Measurements from ENCODE around the gene CXCR6. TPM values are rescaled to one million over a fixed set of nuclear protein-coding genes. Genes with fewer than 3 reads are reported as not detected.

CXCR6 gene
- total RNA-seq, 1 donor from 2014 or later: 2.1 TPM

DNA sequence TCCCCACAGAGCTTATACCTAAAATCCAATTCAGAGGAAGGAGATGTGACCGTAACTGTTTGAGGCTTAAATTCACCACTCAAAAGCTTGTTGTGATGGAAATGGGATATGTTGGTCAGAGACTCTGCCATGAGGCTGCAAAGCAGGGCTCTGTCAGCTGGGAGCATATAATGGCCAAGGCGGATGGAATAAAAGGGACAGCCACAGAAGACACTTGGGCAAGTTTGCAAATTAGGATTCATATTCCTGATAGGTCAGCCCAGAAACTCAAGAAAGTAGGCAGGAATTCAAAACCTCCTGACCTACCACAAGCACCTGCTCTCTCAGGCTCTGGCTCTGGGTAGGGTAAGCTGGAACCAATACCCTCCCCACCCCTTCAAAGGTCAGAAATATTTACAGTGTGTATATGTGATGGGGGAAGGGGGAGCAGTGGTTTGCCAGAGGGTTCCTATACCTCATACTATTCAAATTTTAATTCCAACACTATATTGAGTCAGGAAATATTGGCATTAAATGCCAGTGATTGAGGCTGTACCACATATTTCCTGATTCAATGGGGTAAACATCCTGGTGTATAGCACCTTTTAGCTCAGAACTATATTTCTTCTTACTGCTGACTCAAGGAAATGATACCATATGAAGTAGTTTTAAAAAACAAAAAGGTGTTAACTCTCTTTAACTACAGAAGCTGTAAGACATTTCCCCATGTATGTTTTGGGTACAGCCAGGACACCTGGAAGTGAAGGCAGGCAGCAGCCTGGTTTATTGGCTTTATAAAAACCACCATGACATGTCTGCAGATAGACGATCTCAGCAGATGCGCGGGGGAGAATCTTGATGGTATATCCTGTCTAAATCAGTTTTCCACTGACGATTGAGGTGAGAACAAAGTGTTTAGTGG, 33.2 kb downstream of the CXCR6 start:
- intact Hi-C loops (cut with DNase I): no loop called here
- peaks cover 50 to 71% of the 10 kb centered on the region in 2 donors for H3K36me3 ChIP-seq

DNA sequence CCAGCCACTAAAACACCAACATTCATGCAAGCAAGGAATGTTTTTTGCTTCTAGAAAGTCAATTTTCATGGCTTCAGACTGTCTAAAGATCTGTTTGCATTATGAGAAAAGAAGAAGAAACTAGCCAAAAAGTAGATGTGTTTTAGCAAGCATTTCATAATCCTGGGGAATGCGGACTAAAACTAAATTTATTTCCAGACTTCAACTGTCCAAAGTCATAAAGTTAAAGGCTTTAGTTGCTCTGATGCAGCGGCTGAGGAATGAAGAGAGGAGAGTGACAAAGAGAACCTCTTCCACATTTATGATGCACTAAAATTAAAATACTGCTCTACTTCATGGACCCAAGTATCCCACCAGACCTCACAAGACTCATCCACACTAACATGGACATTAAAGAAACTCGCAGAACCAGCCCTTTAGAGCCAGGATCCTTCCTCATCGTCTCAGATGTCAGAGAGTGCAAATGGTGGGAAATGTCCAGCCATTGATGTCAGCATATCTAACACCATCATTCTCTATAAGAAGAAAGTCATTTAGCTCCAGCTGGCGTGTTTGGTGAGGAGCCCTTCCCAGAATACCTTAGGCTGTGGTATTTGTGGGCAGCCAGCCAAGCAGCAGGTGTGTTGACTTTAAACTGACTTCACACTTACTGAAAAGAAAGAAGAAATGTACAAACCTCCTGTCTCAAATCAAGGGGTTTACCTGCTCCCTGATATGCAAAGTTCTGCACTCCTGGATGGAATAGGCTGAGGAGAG, 34.9 kb downstream of the CXCR6 start:
- Histone ChIP-seq H3K4me1 (peaks cover under 1 to 16% of the 10 kb centered on the region in 2 donors), H3K27me3 (no peaks in the 10 kb centered on the region), H3K4me3 (no peak overlapping the region), H3K27ac (peak overlapping the region in 1 of 2 donors; percentile 40), H3K9me3 (no peaks in the 10 kb centered on the region), H3K36me3 (peaks cover 67 to 88% of the 10 kb centered on the region in 2 donors)
- DNase-seq (ENCODE audit: low spot score in 2 of 2): no peak
- TF ChIP-seq CTCF (IDR thresholded peaks at IDR 0.05): no peak
- intact Hi-C loops (cut with DNase I): no loop called here

More for the DNA sequence above, 33.2 kb downstream of the CXCR6 start:
- no peaks in the 10 kb centered on the region for H3K27me3 ChIP-seq
- H3K9me3 ChIP-seq: no peaks in the 10 kb centered on the region
- H3K27ac ChIP-seq: peak overlapping the region in 1 of 2 donors; percentile 4
- no peak overlapping the region for H3K4me3 ChIP-seq
- no peak for DNase-seq (ENCODE audit: low spot score in 2 of 2)
- TF ChIP-seq CTCF (IDR thresholded peaks at IDR 0.05): no peak
- H3K4me1 ChIP-seq: peaks cover 6 to 23% of the 10 kb centered on the region in 2 donors

DNA sequence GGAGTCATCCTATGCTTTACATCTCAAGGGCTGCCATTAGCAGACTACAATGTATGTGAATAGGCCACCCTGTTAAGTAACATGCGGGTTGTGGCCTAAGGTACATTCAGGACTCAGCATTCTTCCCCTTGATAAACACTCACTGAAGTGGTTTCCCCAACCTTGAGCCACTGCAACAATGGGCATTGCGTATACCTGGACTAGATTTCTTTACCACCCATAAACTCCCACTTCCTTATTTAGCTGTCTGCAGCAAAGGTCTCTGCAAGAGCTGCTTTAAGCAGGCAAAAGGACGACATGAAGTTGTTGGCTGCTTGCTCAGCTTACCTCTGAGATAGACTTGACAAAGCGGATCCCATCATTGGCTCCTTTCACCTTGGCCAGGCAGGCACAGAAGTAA, 36.1 kb downstream of the CXCR6 start:
- H3K27ac ChIP-seq: no peak overlapping the region
- H3K4me3 ChIP-seq: no peak overlapping the region
- intact Hi-C loops (cut with DNase I): no loop called here
- TF ChIP-seq CTCF (IDR thresholded peaks at IDR 0.05): no peak
- no peaks in the 10 kb centered on the region for H3K27me3 ChIP-seq
- no peak for DNase-seq (ENCODE audit: low spot score in 2 of 2)
- H3K4me1 ChIP-seq: peaks cover 6 to 20% of the 10 kb centered on the region in 2 donors
- no peaks in the 10 kb centered on the region for H3K9me3 ChIP-seq
- H3K36me3 ChIP-seq: peaks cover 75 to 93% of the 10 kb centered on the region in 2 donors

GRCh38 chr3:45980229-45980813, 37.1 kb downstream of the CXCR6 start:
- Histone ChIP-seq H3K36me3 (peaks cover 67 to 86% of the 10 kb centered on the region in 2 donors), H3K27me3 (no peaks in the 10 kb centered on the region), H3K27ac (peak overlapping the region in 1 of 2 donors; percentile 37), H3K9me3 (no peaks in the 10 kb centered on the region), H3K4me1 (peaks cover 14 to 29% of the 10 kb centered on the region in 2 donors), H3K4me3 (no peak overlapping the region)
- no peak for TF ChIP-seq CTCF (IDR thresholded peaks at IDR 0.05)
- DNase-seq (ENCODE audit: low spot score in 2 of 2): no peak
- intact Hi-C loops (cut with DNase I): loop anchor here (10.0 kb wide), 1 partner anchor 316 kb away; no protein-coding TSS in a partner anchor

DNA sequence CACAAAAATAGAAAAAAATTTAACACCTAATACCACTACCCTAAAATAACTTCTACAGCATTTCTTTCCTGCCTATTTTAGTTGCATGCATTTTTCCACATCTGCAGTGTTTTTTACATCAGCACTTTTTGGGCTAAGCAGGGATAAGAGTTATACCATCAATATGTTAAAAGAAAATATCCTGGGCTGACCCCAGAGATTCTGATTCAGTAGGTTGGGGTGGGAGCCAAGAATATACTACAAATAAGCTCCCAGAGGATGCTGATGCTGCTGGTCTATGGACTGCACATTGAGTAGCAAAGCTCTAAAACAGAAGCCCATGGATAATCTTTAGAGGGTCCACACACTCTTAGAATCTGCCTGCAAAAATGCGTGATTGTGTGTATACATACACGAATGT, 37.6 kb downstream of the CXCR6 start:
- peaks cover 63 to 81% of the 10 kb centered on the region in 2 donors for H3K36me3 ChIP-seq
- peaks cover 17 to 34% of the 10 kb centered on the region in 2 donors for H3K4me1 ChIP-seq
- H3K4me3 ChIP-seq: no peak overlapping the region
- no peaks in the 10 kb centered on the region for H3K27me3 ChIP-seq
- intact Hi-C loops (cut with DNase I): loop anchor here (10.0 kb wide), 1 partner anchor 316 kb away; no protein-coding TSS in a partner anchor
- no peaks in the 10 kb centered on the region for H3K9me3 ChIP-seq
- TF ChIP-seq CTCF (IDR thresholded peaks at IDR 0.05): no peak
- H3K27ac ChIP-seq: peak overlapping the region in 1 of 2 donors; percentile 19
- no peak for DNase-seq (ENCODE audit: low spot score in 2 of 2)

All from ascending aorta (tissue), 2 donors.